KMS-11 (cell line): Measurements from ENCODE around the gene FBXL17.

ENCODE experiments used
- H2AFZ ChIP-seq: fragments of 200-600 bp; sonication (generic); 2 replicates; pipeline ENCODE4 v1.6.1; 2016; ENCODE audit warnings: antibody characterized with exemption, mixed run types, low read depth
- H3K27ac ChIP-seq: fragments of 200-600 bp; sonication (generic); 2 replicates; pipeline ENCODE4 v1.6.1; 2016; ENCODE audit warnings: mild to moderate bottlenecking, mixed run types
- H3K27me3 ChIP-seq: fragments of 200-600 bp; sonication (generic); 2 replicates; pipeline ENCODE4 v1.6.1; 2017; ENCODE audit warnings: mild to moderate bottlenecking, low read depth, mixed run types, moderate library complexity; ENCODE audit not compliant: insufficient read depth
- H3K36me3 ChIP-seq: fragments of 200-600 bp; sonication (generic); 2 replicates; pipeline ENCODE4 v1.6.1; 2017; ENCODE audit warnings: mild to moderate bottlenecking, mixed run types; ENCODE audit not compliant: insufficient read depth
- H3K4me1 ChIP-seq: fragments of 200-600 bp; sonication (generic); 2 replicates; pipeline ENCODE4 v1.6.1; 2016; ENCODE audit warnings: mild to moderate bottlenecking, low read depth, mixed run types; ENCODE audit not compliant: poor library complexity, severe bottlenecking
- H3K4me2 ChIP-seq: fragments of 200-600 bp; sonication (generic); 2 replicates; pipeline ENCODE4 v1.7.0; 2016; ENCODE audit warnings: mild to moderate bottlenecking, mixed run types
- H3K4me3 ChIP-seq: fragments of 200-600 bp; sonication (generic); IDR thresholded peaks from 2 replicates; pipeline ENCODE4 v1.6.1; 2017; ENCODE audit warnings: low read depth, low read length, mixed read lengths; ENCODE audit not compliant: insufficient read depth
- H3K79me2 ChIP-seq: fragments of 200-600 bp; sonication (generic); 2 replicates; pipeline ENCODE4 v1.6.1; 2016; ENCODE audit warnings: low read depth, mixed run types; ENCODE audit not compliant: insufficient read depth
- H3K9ac ChIP-seq: fragments of 200-600 bp; sonication (generic); 2 replicates; pipeline ENCODE4 v1.6.1; 2016; ENCODE audit warnings: mild to moderate bottlenecking, mixed run types
- H4K20me1 ChIP-seq: fragments of 200-600 bp; sonication (generic); 2 replicates; pipeline ENCODE4 v1.6.1; 2016; ENCODE audit warnings: mild to moderate bottlenecking, mixed run types; ENCODE audit not compliant: insufficient read depth
- CTCF ChIP-seq: fragments of 200-600 bp; sonication (generic); conservative IDR thresholded peaks from 2 replicates; pipeline ENCODE4 v1.6.1; 2017; ENCODE audit warnings: low read depth, mild to moderate bottlenecking, antibody characterized with exemption, low read length, moderate library complexity, mixed read lengths

The FBXL17 gene

DNA sequence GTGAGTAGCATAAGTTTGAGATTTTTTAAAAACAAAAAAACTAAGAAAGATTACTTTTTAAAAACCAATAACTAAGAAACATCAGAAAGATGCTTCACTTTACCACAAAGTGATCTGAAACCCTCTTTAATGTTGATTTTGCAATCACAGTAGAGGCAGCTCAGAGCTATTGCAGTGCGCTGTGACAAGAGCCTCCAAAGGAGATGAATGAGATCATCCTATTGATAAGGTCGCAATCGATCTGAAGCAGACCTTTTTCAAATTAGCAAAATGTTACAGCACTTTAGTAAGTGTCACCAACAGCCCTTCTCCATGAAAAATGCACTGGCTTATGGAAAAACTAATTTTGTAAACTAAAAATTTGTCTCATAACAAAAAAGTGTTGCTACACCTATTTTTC lies 426.6 kb downstream of the FBXL17 start:
- Histone ChIP-seq H3K27ac (no peak overlapping the region), H3K4me1 (no peaks in the 10 kb centered on the region), H3K9ac (no peak overlapping the region), H2AFZ (no peak overlapping the region), H3K79me2 (no peaks in the 10 kb centered on the region), H3K27me3 (no peaks in the 10 kb centered on the region), H3K4me2 (no peak overlapping the region), H4K20me1 (no peaks in the 10 kb centered on the region), H3K36me3 (no peaks in the 10 kb centered on the region), H3K4me3 (no peak overlapping the region)
- TF ChIP-seq CTCF = no peak

DNA sequence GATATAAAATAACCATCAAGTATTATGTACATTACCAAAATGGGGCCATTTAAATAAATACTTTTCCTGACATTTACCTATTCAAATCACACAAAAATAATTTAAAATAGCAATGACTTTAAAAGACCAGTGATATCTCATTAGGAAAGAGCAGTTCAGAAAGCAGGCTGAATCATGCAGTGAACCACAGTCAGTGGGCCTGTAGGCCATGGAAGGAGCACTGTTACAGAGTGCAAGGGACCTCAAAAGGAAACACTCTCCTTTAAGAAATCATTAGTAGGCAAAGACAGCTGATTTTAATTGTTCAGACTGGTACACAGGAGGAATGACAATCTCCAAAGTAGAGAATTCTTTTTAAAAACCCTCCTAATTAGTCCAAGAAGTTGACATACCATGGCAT lies 427.6 kb downstream of the FBXL17 start:
- H3K27ac ChIP-seq = no peak overlapping the region
- no peak for TF ChIP-seq CTCF
- H3K9ac ChIP-seq = no peak overlapping the region
- no peak overlapping the region for H3K4me2 ChIP-seq
- no peaks in the 10 kb centered on the region for H3K4me1 ChIP-seq
- H3K36me3 ChIP-seq = no peaks in the 10 kb centered on the region
- H3K4me3 ChIP-seq = no peak overlapping the region
- no peaks in the 10 kb centered on the region for H4K20me1 ChIP-seq
- H2AFZ ChIP-seq = no peak overlapping the region
- no peaks in the 10 kb centered on the region for H3K79me2 ChIP-seq
- H3K27me3 ChIP-seq = no peaks in the 10 kb centered on the region

- no peaks in the 10 kb centered on the region for H3K79me2 ChIP-seq
- no peaks in the 10 kb centered on the region for H3K27me3 ChIP-seq
- H3K4me1 ChIP-seq = no peaks in the 10 kb centered on the region
- H3K27ac ChIP-seq = no peak overlapping the region
- H3K4me2 ChIP-seq = no peak overlapping the region
- TF ChIP-seq CTCF = no peak
- no peak overlapping the region for H2AFZ ChIP-seq
- H4K20me1 ChIP-seq = no peaks in the 10 kb centered on the region
- H3K4me3 ChIP-seq = no peak overlapping the region
- H3K36me3 ChIP-seq = no peaks in the 10 kb centered on the region
- no peak overlapping the region for H3K9ac ChIP-seq
Observed at GRCh38 chr5:107952450-107952849, 429.4 kb downstream of the FBXL17 start.

- H3K27me3 ChIP-seq = no peaks in the 10 kb centered on the region
- TF ChIP-seq CTCF = no peak
- no peak overlapping the region for H3K27ac ChIP-seq
- H3K36me3 ChIP-seq = no peaks in the 10 kb centered on the region
- no peaks in the 10 kb centered on the region for H3K79me2 ChIP-seq
- no peaks in the 10 kb centered on the region for H3K4me1 ChIP-seq
- H4K20me1 ChIP-seq = no peaks in the 10 kb centered on the region
- no peak overlapping the region for H3K4me2 ChIP-seq
- H3K4me3 ChIP-seq = no peak overlapping the region
- no peak overlapping the region for H3K9ac ChIP-seq
- H2AFZ ChIP-seq = no peak overlapping the region
Observed at GRCh38 chr5:107951309-107951708, 430.6 kb downstream of the FBXL17 start.

DNA sequence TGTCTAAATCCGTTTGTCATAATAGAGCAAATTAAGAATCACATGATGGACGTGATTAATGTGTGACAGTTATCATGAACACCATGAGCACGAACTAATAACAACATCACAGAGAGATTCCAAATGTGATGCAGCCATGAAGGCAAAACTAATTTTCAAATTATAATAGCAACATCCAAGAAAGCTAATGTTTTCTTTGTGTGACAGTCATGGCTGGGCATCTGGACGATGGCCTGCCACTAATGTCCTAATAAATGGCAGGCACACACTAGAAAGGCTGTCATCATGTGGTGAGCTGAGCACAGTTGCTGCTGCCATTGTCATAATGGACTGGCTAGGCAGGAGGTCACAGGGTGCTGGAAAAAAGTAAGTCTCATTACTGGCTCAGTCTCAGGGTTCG lies 431.1 kb downstream of the FBXL17 start:
- no peak overlapping the region for H3K27ac ChIP-seq
- no peak overlapping the region for H3K4me2 ChIP-seq
- no peak overlapping the region for H3K9ac ChIP-seq
- H3K4me1 ChIP-seq = no peaks in the 10 kb centered on the region
- TF ChIP-seq CTCF = no peak
- H3K79me2 ChIP-seq = no peaks in the 10 kb centered on the region
- H3K4me3 ChIP-seq = no peak overlapping the region
- H2AFZ ChIP-seq = no peak overlapping the region
- no peaks in the 10 kb centered on the region for H4K20me1 ChIP-seq
- H3K27me3 ChIP-seq = no peaks in the 10 kb centered on the region
- no peaks in the 10 kb centered on the region for H3K36me3 ChIP-seq
